Pons (tissue), 1 donor: ENCODE data around the gene COPZ1.

Experiments
- DNase-seq: peaks from one replicate; pipeline ENCODE4 v3.0.0-alpha.2; 2016; ENCODE audit warnings: low spot score

Gene COPZ1

DNA sequence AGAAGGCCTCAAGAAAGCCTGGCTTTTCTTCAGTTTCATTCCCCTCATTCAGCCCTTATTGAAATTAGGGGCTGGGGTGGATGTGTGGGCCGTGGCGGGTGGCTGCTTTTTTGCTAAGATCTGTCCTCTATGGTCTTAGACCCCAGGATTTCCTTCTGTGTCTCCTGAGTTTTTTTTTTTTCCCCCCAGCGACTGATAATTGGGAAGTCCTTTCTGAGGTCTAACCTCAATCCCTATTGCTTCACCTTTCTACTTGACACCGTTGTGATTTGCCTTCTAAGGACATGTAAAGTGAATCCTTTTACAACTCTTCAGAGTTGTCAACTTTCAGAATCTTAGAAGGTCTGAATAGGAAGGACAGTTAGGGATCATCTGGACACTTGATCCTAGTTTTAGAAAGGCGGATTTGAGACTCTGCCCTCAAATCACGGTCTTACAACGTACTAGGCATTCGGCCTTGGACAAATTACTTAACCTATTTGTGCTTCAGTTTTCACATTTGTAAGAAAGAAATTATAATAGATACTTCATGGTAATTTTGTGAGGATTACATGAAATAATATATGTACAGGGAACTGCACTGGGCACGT, 34.9 kb downstream of the COPZ1 start:
- no peak for DNase-seq

- peak; percentile 82 for DNase-seq
These were observed 36.0 kb downstream of the COPZ1 start for GRCh38 chr12:54360717-54361456.

GRCh38 chr12:54363047-54363446, 38.1 kb downstream of the COPZ1 start:
- DNase-seq: no peak

- DNase-seq: no peak
These were observed 38.7 kb downstream of the COPZ1 start for GRCh38 chr12:54363618-54364017.

DNA sequence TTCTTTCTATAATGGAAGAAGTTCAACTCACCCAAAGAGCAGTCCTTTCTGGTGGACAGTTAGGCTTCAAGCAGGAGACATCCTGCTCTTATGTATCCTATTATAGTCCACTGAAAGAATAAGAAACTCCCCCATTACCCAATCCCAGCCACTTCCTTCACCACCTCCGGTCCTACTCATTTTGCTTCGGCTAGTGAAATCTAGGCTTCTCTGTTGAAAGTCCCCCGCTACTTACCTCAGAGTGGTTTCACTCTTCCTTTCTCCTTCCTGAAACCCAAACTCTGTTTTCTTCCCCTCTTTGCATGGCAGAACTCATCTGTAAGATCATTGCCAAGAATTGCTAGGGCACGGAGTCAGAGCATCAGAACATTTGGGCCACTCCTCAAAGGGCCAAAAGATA, 39.5 kb downstream of the COPZ1 start, which contains the start of gene GPR84:
TSS of gene GPR84 (minus strand) at position 74 of the 400 bp plus-strand sequence. CDS start 635 bp downstream, outside the sequence.
- DNase-seq: peak; percentile 71

DNA sequence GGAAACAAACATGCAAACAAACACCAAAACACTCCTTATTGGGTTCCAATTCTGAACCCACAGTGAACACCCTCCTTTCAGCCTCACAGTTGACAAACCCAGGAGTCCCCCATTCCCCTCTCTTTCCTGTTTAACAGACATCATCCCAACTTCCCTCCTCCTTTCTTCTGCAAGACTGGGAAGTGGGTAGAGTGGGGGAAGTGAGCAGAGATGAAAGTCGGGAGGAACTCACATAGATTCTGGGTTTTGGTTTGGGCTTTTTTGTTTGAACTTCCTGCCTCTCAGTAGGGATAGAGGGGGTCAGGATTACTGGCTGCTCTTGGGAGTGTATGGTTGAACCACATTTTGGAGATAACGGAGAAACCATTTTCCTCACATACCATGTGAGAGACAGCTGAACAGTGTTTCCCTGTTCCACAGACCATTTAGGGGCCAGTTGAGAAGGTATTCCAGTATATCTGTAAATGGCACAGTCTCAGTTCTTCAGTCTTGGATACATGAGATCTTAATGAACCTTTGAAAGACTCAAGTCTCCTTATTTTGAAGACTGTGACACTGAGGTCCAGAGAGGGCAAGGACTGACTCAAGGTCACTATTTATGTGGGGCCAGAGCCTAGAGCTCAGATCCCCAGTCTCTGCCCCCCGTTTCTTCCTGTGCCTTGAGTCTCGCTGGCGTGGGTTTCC, 43.2 kb downstream of the COPZ1 start:
- no peak for DNase-seq

- peak; percentile 91 for DNase-seq
These were observed 44.0 kb downstream of the COPZ1 start for GRCh38 chr12:54368709-54369596.

GRCh38 chr12:54369597-54370131, 44.7 kb downstream of the COPZ1 start:
- DNase-seq: no peak

- no peak for DNase-seq
These were observed 45.3 kb downstream of the COPZ1 start for GRCh38 chr12:54370171-54370730.

DNA sequence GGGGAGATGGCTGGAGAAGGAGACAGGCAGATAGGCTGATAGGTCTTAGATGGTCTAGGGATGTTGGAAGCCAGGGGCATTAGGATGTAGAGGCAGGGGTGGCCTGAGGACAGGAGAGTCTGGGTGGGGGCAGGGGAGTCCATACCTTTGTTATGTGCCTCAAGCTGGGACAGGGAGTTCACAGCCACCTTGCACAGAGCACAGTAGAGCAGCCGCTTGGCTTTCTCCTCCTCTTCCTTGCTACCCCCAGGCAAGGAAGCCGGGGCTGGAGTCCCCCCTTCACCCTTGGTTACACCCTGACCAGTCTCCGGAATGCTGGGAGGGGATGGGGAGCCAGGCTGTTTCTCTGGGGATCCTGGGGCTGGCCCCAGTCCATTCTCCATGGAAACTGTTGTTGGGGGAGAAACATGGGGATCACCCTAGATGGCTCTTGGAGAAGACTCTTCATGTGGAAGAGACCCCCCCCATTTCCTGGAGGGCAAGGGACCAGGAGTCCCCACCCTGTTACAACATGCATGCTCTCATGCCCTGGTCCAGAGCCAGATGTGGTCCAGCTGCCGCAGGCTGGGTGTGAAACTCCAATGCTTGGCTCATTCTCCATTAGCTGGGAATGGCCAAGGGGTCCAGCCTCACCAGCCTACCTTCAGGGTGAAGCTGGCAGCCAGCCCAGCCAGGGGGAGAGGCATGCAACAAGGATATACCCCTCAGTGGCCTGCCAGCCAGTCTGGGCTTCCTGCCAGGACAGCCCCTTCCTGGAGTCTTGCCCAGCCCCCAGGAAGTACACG, 46.6 kb downstream of the COPZ1 start:
- no peak for DNase-seq

DNA sequence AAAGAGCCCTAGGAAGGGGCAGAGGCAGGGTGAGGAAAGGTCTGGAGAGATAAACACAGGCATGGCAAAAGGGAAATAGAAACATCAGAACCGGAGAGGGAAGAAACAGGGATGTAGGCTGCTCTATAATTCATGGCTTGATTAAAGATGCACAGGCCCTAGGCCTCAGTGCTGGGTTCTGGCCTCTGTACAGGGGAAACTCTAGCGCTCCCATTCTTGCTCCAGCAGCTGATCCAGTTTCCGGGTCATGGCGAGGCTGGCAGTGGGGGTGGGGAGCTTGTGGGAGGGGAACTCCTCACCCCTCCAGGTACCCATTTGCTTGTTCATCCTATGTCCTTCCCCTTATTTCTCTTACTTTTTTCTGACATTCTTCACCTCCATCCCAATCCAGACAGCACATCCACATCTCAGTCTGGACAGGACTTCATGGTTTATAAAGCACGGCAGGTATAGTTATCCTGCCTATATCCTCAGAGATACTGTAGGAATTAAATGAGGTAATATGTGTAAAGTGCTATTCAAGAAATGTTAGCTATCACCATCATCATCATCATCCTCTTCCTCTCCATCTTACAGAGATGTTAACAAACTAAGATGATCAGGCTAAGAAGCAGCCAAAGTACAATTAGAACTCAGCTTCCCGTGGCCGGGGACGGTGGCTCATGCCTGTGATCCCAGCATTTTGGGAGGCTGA, 47.3 kb downstream of the COPZ1 start:
- DNase-seq: no peak

GRCh38 chr12:54373649-54374561, 49.0 kb downstream of the COPZ1 start:
- DNase-seq: no peak

DNA sequence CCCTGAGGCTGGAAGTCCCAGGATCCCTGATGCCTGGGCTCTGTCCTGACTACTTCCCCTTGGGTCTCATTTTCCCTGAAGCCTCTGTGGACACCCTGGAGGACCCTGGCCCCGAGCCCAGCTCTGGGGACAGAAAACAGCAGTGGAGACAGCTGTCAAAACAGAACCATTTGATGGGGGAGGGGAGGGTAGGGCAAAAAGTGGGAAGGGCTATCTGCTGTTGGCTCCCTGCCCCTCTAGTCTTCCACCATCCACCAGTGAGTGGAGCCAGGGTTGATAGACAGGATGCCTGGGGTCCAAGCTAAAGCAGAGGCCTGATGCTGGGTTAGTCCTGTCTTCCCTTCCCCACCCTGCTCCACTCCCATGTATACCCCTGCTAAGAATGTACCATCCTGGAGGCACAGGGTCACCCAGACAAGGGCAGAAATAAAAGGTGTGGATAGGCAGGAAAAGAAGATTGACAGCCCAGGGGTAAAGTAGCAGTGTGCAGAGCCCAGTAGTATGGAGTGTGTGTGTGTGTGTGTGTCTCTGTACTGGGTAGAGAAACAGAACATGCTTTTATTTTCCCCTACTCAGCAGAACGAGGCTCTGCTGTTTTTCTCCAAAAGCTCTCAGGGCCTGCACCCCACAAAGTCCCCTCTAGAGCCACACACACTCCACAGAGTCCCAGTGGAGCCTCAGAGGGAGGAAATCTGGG, 49.8 kb downstream of the COPZ1 start:
- no peak for DNase-seq

GRCh38 chr12:54375259-54375579, 50.3 kb downstream of the COPZ1 start:
- DNase-seq: no peak

GRCh38 chr12:54376596-54376995, 51.7 kb downstream of the COPZ1 start:
- no peak for DNase-seq

GRCh38 chr12:54377007-54377406, 52.1 kb downstream of the COPZ1 start:
- DNase-seq: no peak

GRCh38 chr12:54377797-54378515, 53.0 kb downstream of the COPZ1 start:
- no peak for DNase-seq
